Central memory CD8-positive, alpha-beta T cell (primary cell): Measurements from ENCODE around the gene MAP2K1.
"Not testable (repeated sequence)": the region's sequence is repeated elsewhere in the genome, so short reads cannot be mapped to it uniquely, and the experiment has no call there.

Source experiments
- ATAC-seq: fragments of 150-1000 bp; cut with Tn5 transposase; replicated peaks from 2 replicates; pipeline ENCODE4 v1.10.0; 2022; ENCODE audit warnings: mild to moderate bottlenecking, moderate FRiP score, moderate number of reproducible peaks; ENCODE audit not compliant: poor library complexity, severe bottlenecking; ENCODE audit errors: extremely low read depth
- DNase-seq, 2 donors: peaks; one replicate each; pipeline ENCODE4 v3.0.0; 2021; ENCODE audit warnings: low spot score in 2 of 2
- H3K27ac Mint-ChIP-seq: one replicate; pipeline ENCODE4 v1.8.0; 2022; ENCODE audit warnings: low read depth, mild to moderate bottlenecking, moderate library complexity, mixed read lengths
- H3K27me3 Mint-ChIP-seq: one replicate; pipeline ENCODE4 v1.8.0; 2022; ENCODE audit warnings: mixed read lengths
- H3K36me3 Mint-ChIP-seq: one replicate; pipeline ENCODE4 v1.8.0; 2022; ENCODE audit warnings: mild to moderate bottlenecking, moderate library complexity, mixed read lengths; ENCODE audit not compliant: insufficient read depth
- H3K4me1 Mint-ChIP-seq: one replicate; pipeline ENCODE4 v1.8.0; 2022; ENCODE audit warnings: mixed read lengths
- H3K4me3 Mint-ChIP-seq: one replicate; pipeline ENCODE4 v1.8.0; 2022; ENCODE audit warnings: mild to moderate bottlenecking, moderate library complexity, mixed read lengths
- H3K9me3 Mint-ChIP-seq: one replicate; pipeline ENCODE4 v1.8.0; 2022; ENCODE audit warnings: mixed read lengths

Gene MAP2K1

DNA sequence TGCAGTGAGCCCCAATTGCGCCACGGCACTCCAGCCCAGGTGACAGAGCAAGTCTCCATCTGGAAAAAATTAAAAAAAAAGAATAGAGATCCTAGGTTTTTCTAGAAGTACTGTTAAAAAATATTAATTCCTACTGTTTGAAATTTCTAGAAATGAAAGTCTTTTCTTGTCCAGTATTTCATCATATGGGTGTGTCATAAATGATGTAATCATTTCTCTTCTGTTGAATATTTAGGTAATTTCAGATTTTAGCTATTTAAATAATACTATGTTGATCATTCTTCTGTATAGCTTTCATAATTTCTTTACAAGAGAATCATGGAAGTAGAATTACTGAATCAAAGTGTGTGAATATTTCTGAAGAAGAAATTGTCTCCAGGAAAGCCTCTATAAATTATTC lies 5.3 kb upstream of the MAP2K1 start:
- not testable (repeated sequence) for H3K9me3 Mint-ChIP-seq, H3K36me3 Mint-ChIP-seq, DNase-seq, ATAC-seq, H3K27ac Mint-ChIP-seq, H3K4me3 Mint-ChIP-seq, H3K27me3 Mint-ChIP-seq
- peaks cover 14% of the 10 kb centered on the region for H3K4me1 Mint-ChIP-seq

DNA sequence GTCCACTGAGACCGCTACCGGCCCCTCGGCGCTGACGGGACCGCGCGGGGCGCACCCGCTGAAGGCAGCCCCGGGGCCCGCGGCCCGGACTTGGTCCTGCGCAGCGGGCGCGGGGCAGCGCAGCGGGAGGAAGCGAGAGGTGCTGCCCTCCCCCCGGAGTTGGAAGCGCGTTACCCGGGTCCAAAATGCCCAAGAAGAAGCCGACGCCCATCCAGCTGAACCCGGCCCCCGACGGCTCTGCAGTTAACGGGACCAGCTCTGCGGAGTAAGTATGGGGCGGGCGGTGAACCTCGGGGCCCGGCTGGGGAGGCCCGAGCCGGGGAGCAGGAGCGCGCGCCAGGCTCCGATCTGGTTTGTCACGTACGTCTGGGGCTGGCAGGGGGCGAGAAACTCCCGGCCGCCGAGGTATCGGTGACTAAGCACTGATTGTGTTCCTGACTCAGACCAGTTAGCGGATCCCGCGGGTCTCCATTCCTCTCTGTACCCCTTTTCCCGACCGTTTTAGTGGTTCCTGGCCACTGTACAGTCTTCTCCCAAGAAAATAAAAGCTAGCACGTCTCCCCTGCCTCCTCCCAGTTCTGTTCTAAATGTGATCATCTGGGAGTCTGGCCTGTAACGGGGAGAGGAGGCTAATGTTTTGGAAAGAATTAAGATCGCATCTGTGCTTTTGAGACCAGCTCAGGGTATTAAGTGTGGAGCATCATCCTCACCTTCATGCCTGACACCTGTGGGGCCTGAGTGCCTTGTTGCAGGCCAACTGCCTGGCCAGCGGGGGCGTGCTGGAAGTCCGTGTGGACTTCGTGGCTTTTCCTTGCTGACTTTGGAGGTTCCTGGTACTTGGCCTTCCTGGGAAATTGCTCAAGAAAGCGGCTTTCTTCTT lies 691 bp downstream of the MAP2K1 start:
- H3K27ac Mint-ChIP-seq = peak overlapping the region; percentile 99

DNA sequence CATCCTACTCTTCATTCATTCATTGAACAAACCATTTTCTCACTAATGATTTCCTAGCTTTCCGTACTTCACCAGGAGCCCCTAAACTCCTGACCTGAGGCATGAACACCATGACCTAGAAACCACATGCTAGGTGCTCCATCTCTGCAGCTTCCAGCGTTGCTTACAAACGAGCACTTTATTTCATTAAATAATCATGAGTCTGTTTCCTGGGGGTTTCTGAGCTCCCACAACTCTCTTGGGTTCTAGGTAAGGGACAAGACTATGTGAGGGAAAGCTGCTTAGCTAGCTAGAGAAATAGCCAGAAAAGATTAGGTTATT lies 1.3 kb downstream of the MAP2K1 start:
- Mint-ChIP-seq H3K27me3 (no peaks in the 10 kb centered on the region), H3K4me1 (peaks cover 70% of the 10 kb centered on the region), H3K4me3 (peak overlapping the region; percentile 98), H3K36me3 (peaks cover 15% of the 10 kb centered on the region), H3K9me3 (no peaks in the 10 kb centered on the region), H3K27ac (peak overlapping the region; percentile 99)
- ATAC-seq (no peak), DNase-seq (no peak)

More for the DNA sequence above, 691 bp downstream of the MAP2K1 start:
- peak; percentile 50 for ATAC-seq
- Mint-ChIP-seq H3K36me3 (peaks cover 13% of the 10 kb centered on the region), H3K9me3 (no peaks in the 10 kb centered on the region), H3K4me3 (peak overlapping the region; percentile 98), H3K27me3 (no peaks in the 10 kb centered on the region), H3K4me1 (peaks cover 66% of the 10 kb centered on the region)
- peak; percentile 39 to 49 for DNase-seq

DNA sequence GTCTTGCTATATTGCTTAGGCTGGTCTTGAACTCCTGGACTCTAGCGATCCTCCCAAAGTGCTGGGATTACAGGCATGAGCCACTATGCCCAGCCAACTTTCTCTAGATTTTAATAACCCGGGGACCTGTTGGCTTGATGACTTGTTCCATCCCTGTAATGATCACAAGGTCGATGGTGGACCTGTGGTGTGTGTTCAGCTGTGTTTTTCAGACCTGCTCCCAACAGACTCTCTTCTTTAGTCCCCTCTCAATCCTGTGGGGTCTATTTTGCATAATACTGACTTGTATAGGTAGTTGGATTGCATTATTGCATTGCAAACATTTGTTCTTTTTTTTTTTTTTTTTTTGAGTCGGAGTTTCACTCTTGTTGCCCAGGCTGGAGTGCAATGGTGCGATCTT lies 1.9 kb downstream of the MAP2K1 start:
- Mint-ChIP-seq H3K36me3 (peaks cover 15% of the 10 kb centered on the region), H3K27me3 (no peaks in the 10 kb centered on the region), H3K9me3 (no peaks in the 10 kb centered on the region), H3K27ac (peak overlapping the region; percentile 99), H3K4me3 (peak overlapping the region; percentile 98), H3K4me1 (peaks cover 75% of the 10 kb centered on the region)
- no peak for ATAC-seq
- no peak for DNase-seq

DNA sequence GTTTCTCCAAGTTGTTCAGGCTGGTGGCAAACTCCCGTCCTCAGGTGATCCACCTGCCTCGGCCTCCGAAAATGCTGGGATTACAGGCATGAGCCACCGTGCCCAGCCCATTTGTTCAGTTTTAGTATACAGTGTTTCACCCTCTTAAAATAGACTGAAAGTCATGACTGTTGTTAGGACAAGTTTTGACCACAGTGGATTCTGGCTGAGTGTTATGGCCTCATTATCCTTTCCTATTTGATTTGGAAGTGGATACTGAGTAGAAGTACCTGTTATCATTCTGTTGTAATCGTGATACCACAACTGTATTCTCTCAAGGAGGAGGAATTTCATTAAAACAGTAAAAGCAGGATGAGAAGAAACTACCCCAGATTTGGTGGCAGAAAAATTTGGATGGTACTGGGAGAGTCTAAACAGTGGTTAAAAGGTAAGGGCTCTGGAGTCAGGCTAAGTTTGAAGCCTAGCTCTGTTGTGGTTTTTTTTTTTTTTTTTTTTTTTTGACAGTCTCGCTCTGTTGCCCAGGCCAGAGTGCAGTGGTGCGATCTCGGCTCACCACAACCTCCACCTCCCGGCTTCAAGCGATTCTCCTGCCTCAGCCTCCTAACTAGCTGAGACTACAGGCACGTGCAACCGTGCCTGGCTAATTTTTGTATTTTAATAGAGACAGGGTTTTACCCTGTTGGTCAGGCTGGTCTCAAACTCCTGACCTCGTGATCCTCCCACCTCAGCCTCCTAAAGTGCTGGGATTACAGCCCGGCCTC lies 2.6 kb downstream of the MAP2K1 start:
- H3K36me3 Mint-ChIP-seq = peaks cover 15% of the 10 kb centered on the region
- DNase-seq (no peak), ATAC-seq (no peak)

DNA sequence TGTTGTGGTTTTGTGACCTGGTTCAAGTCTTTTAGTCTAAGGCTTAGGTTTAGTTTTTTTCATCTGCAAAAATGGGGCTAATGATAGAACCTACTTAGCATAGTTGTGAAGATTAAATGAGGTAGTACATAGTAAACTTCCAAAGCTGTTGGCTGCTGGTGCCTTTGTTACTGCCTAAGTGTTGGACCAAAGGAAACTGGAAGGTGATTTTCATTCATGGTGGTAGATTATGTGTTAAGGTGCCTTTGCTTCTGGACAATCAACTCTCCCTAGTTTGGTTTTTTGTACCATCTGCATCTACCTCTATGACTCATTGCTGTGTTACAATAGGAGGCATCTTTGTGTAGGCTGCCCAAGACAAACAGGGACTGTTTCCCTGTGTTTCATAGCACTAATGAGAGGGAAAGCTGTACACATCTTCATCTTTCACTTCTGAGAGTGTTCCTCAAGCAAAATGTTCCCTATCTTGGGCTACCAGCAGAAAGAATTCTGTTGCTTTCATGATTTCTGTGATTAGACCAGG lies 3.2 kb downstream of the MAP2K1 start:
- DNase-seq (no peak), ATAC-seq (no peak)
- peaks cover 15% of the 10 kb centered on the region for H3K36me3 Mint-ChIP-seq
- peaks cover 85% of the 10 kb centered on the region for H3K4me1 Mint-ChIP-seq
- peak overlapping the region; percentile 98 for H3K4me3 Mint-ChIP-seq
- no peaks in the 10 kb centered on the region for H3K9me3 Mint-ChIP-seq
- no peaks in the 10 kb centered on the region for H3K27me3 Mint-ChIP-seq
- peak overlapping the region; percentile 99 for H3K27ac Mint-ChIP-seq

More for the DNA sequence above, 2.6 kb downstream of the MAP2K1 start:
- H3K4me1 Mint-ChIP-seq = peaks cover 82% of the 10 kb centered on the region
- no peaks in the 10 kb centered on the region for H3K9me3 Mint-ChIP-seq
- H3K27ac Mint-ChIP-seq = peak overlapping the region; percentile 99
- H3K4me3 Mint-ChIP-seq = peak overlapping the region; percentile 98
- no peaks in the 10 kb centered on the region for H3K27me3 Mint-ChIP-seq

DNA sequence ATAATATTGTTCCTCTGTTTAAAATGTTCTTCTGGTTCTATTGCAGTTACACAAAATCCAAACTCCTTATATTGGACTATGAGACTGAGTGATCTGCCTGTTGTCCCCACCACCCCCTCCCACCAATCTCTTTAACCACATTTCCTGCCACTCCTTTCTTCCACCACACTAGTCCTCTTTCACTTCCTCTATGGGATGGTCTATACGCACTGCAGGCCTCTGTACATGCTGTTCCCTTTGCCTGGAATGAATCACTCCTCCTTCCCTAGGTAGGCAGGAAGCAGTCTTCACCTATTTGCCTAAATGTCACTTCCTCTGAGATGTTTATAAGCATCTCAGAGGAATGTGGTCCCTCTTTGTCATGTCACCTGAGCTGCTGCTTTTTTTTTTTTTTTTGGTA lies 4.0 kb downstream of the MAP2K1 start:
- Mint-ChIP-seq H3K9me3 (no peaks in the 10 kb centered on the region), H3K4me1 (peaks cover 89% of the 10 kb centered on the region), H3K4me3 (peak overlapping the region; percentile 98), H3K36me3 (peaks cover 17% of the 10 kb centered on the region), H3K27me3 (no peaks in the 10 kb centered on the region), H3K27ac (peak overlapping the region; percentile 68)
- ATAC-seq (no peak), DNase-seq (no peak)

DNA sequence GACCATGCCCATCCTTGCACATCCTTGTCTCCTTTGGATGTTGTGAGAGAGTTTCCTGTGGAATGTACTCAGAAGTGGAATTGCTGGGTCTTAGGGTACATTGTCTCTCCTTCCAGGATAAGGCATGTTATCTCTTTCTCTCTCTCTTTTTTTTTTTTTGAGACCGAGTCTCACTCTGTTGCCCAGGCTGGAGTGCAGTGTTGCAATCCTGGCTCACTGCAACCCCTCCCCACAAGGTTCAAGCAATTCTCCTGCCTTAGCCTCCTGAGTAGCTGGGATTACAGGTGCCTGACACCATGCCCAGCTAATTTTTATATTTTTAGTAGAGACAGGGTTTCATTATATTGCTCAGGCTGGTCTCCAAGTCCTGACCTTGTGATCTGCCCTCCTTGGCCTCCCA lies 6.3 kb downstream of the MAP2K1 start:
- not testable (repeated sequence) for H3K27me3 Mint-ChIP-seq, DNase-seq, H3K9me3 Mint-ChIP-seq, ATAC-seq
- peaks cover 13% of the 10 kb centered on the region for H3K36me3 Mint-ChIP-seq
- H3K4me1 Mint-ChIP-seq = peaks cover 79% of the 10 kb centered on the region
- H3K27ac Mint-ChIP-seq = peak overlapping the region; percentile 62
- H3K4me3 Mint-ChIP-seq = peak overlapping the region; percentile 4

DNA sequence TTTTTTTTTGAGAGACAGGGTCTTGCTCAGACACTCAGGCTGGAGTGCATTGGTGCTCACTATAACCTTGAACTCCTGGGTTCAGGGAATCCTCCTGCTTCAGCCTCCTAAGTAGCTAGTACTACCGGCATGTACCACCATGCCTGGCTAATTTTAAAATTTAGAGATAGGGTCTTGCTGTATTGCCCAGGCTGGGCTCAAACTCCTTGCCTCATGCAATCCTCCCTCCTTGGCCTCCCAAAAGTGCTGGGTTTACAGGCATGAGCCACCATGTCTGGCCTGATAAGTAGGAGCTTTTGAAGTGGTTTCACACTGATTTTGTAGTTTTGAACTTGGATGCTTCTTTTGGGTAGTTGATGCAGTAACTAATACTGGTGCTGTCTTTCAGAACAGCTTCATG lies 7.8 kb downstream of the MAP2K1 start:
- Mint-ChIP-seq H3K36me3 (peaks cover 16% of the 10 kb centered on the region), H3K4me3 (peak overlapping the region; percentile 7), H3K4me1 (peaks cover 66% of the 10 kb centered on the region), H3K9me3 (no peaks in the 10 kb centered on the region), H3K27ac (peak overlapping the region; percentile 23), H3K27me3 (no peaks in the 10 kb centered on the region)
- ATAC-seq = peak; percentile 30
- DNase-seq = no peak

DNA sequence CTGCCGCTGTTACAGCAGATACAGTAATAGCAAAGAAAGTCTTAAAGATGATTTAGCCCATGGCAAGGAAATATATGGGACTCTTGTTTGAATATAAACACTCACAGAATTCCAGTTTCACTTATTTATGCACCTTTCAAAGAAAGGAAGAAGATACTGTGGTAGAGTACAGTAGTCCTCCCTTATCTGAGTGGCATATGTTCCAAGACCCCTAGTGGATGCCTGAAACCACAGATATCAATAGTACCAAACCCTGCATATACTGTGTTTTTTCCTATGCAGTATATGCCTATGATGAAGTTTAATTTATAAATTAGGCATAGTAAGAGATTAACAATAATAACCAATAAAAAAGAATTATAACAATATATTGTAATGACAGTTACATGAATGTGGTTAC lies 8.2 kb downstream of the MAP2K1 start:
- H3K4me3 Mint-ChIP-seq = peak overlapping the region; percentile 23
- H3K27me3 Mint-ChIP-seq = no peaks in the 10 kb centered on the region
- H3K4me1 Mint-ChIP-seq = peaks cover 62% of the 10 kb centered on the region
- H3K27ac Mint-ChIP-seq = peak overlapping the region; percentile 90
- H3K9me3 Mint-ChIP-seq = no peaks in the 10 kb centered on the region
- peaks cover 16% of the 10 kb centered on the region for H3K36me3 Mint-ChIP-seq
- no peak for DNase-seq
- ATAC-seq = no peak

DNA sequence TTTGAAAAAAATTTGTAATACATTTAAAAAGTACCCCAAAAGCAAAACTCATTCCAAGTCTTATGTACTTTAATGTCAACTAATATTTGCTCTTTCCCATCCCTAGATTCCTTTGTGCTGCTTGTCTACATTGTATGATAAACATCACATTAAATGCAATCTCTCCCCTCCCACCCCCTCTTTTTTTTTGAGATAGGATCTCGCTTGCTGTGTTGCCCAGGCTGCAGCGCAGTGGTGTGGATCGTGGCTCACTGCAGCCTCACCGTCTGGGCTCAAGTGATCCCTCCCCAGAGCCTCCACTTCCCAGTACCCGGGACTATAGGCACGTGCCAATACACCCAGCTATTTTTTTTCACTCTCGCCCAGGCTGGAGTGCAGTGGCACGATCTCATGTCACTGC lies 12.6 kb downstream of the MAP2K1 start:
- Mint-ChIP-seq H3K4me1 (peaks cover 60% of the 10 kb centered on the region), H3K27ac (no peak overlapping the region), H3K9me3 (no peaks in the 10 kb centered on the region)

DNA sequence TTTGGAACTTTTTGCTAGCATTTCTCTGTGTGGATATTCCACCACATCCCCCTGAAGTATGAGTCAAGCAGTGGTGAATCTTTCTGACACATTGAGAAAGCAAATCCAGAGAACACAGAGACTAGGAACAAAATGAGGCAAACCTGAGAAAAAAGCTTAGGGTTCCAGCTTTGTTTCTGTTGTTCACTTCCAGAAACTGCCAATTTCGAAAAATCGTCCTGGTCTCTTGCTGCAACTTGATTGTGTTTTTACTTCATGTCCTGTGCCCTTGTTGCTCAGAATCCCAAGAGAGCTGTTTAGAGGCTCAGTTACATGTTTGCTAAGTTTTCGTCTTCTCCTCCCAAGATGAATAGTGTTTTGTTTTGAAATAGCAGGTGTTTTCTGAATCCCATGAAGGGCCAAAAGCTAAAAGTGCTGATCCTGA lies 13.7 kb downstream of the MAP2K1 start:
- ATAC-seq (no peak), DNase-seq (no peak)
- no peaks in the 10 kb centered on the region for H3K9me3 Mint-ChIP-seq
- no peak overlapping the region for H3K4me3 Mint-ChIP-seq
- H3K27me3 Mint-ChIP-seq = no peaks in the 10 kb centered on the region
- H3K27ac Mint-ChIP-seq = no peak overlapping the region
- peaks cover 54% of the 10 kb centered on the region for H3K4me1 Mint-ChIP-seq
- H3K36me3 Mint-ChIP-seq = peaks cover 11% of the 10 kb centered on the region

More for the DNA sequence above, 12.6 kb downstream of the MAP2K1 start:
- Mint-ChIP-seq H3K27me3 (no peaks in the 10 kb centered on the region), H3K36me3 (peaks cover 12% of the 10 kb centered on the region), H3K4me3 (no peak overlapping the region)
- ATAC-seq (no peak), DNase-seq (no peak)
